PC-9 (cell line): ENCODE data around the gene ELMO1. TPM values are rescaled to one million over a fixed set of nuclear protein-coding genes. Genes with fewer than 3 reads are reported as not detected.

Experiments
- BruUV-seq: library from RNA; stranded (reverse); fragments of 400-500 nt; replicated peaks from 2 replicates; lab custom pipeline; 2021; lab: Mats Ljungman, UMichigan
- CTCF ChIA-PET: fragments of 300-600 bp; sonication (Branson Sonifier 250); formaldehyde crosslinking; loops from one replicate; lab custom pipeline; 2022; ENCODE audit warnings: antibody characterized with exemption; lab: Charles Lee
- POLR2A ChIA-PET: fragments of 300-600 bp; sonication (Branson Sonifier 250); formaldehyde crosslinking; loops from one replicate; lab custom pipeline; 2022; ENCODE audit warnings: antibody characterized with exemption; ENCODE audit not compliant: unreplicated experiment; lab: Charles Lee
- DNase-seq, 2 experiments: peaks; one replicate each; pipeline versions ENCODE4 v3.0.0 to v3.0.0-alpha.2; 2015 to 2022; ENCODE audit warnings: mixed read lengths in 1 of 2
- H2AFZ ChIP-seq: fragments of 200-600 bp; sonication (generic); 2 replicates; pipeline ENCODE4 v1.8.1; 2017; ENCODE audit warnings: antibody characterized with exemption
- H3F3A ChIP-seq: fragments of 200-600 bp; sonication (generic); 2 replicates; pipeline ENCODE4 v1.8.1; 2017; ENCODE audit warnings: antibody characterized with exemption, mild to moderate bottlenecking, low read depth; ENCODE audit not compliant: insufficient read depth
- H3K27ac ChIP-seq: fragments of 200-600 bp; sonication (generic); 2 replicates; pipeline ENCODE4 v1.6.1; 2016; ENCODE audit warnings: mixed run types
- H3K27me3 ChIP-seq: fragments of 200-600 bp; sonication (generic); 2 replicates; pipeline ENCODE4 v1.6.1; 2016; ENCODE audit warnings: low read depth, mixed run types; ENCODE audit not compliant: insufficient read depth
- H3K36me3 ChIP-seq: fragments of 200-600 bp; sonication (generic); 2 replicates; pipeline ENCODE4 v1.6.1; 2016; ENCODE audit warnings: low read depth, mixed run types
- H3K4me1 ChIP-seq: fragments of 200-600 bp; sonication (generic); replicated peaks from 2 replicates; pipeline ENCODE4 v1.6.1; 2016; ENCODE audit warnings: mixed run types; ENCODE audit not compliant: insufficient read depth
- H3K4me2 ChIP-seq: fragments of 200-600 bp; sonication (generic); 2 replicates; pipeline ENCODE4 v1.6.1; 2017; ENCODE audit warnings: mixed run types
- H3K4me3 ChIP-seq: fragments of 200-600 bp; sonication (generic); 2 replicates; pipeline ENCODE4 v1.6.1; 2016; ENCODE audit warnings: mixed run types
- H3K79me2 ChIP-seq: fragments of 200-600 bp; sonication (generic); 2 replicates; pipeline ENCODE4 v1.6.1; 2017; ENCODE audit warnings: low read depth, mixed run types
- H3K9me2 ChIP-seq: fragments of 200-600 bp; sonication (generic); 2 replicates; pipeline ENCODE4 v1.8.1; 2017; ENCODE audit warnings: mild to moderate bottlenecking; ENCODE audit not compliant: insufficient read depth
- H3K9me3 ChIP-seq: fragments of 200-600 bp; sonication (generic); 2 replicates; pipeline ENCODE4 v1.8.1; 2016; ENCODE audit warnings: low read depth; ENCODE audit not compliant: insufficient read depth
- H4K20me1 ChIP-seq: fragments of 200-600 bp; sonication (generic); 2 replicates; pipeline ENCODE4 v1.8.1; 2017; ENCODE audit not compliant: insufficient read depth
- EZH2 ChIP-seq: fragments of 200-600 bp; sonication (generic); IDR thresholded peaks from 2 replicates; pipeline ENCODE4 v1.8.0; 2017; ENCODE audit warnings: antibody characterized with exemption, low read depth
- intact Hi-C: fragments of 100-400 bp; cut with micrococcal nuclease; formaldehyde crosslinking; loops from one replicate; pipeline ENCODE4 v1.10.0; 2022; ENCODE audit not compliant: unreplicated experiment
- total RNA-seq: library from RNA; stranded (reverse); gene quantifications from 2 replicates; pipeline ENCODE4 v1.2.3, GENCODE V29; 2021
- TF ChIP-seq, protein P1 (sequence below): fragments of 200-600 bp; sonication (generic); conservative IDR thresholded peaks from 2 replicates; pipeline ENCODE4 v1.6.1; 2017; ENCODE audit warnings: mixed run types, antibody characterized with exemption, mild to moderate bottlenecking, moderate library complexity

ELMO1 gene
- total RNA-seq, 1 experiment from 2014 or later = 4.8 TPM

DNA sequence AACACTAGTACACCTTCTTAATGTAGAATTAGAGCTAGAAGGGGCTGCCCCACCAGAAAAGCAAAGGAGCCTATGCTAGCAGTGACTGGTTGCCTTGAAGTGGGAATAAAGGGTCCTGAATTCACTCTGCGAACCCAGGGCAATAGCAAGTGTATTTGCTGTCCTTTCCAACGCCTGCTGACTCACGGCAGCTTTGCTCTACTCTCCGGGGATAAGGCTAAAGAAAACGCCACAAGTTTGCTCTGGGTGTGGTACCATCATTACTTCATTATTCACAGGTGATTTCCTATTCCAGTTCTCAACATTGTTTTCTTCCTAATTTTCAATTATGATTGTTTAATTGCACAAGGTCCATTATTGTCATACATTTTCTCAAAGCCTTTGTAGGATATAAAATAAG is 503.8 kb downstream of the ELMO1 start:
- no peak for TF ChIP-seq EZH2
- TF ChIP-seq, protein P1, sequence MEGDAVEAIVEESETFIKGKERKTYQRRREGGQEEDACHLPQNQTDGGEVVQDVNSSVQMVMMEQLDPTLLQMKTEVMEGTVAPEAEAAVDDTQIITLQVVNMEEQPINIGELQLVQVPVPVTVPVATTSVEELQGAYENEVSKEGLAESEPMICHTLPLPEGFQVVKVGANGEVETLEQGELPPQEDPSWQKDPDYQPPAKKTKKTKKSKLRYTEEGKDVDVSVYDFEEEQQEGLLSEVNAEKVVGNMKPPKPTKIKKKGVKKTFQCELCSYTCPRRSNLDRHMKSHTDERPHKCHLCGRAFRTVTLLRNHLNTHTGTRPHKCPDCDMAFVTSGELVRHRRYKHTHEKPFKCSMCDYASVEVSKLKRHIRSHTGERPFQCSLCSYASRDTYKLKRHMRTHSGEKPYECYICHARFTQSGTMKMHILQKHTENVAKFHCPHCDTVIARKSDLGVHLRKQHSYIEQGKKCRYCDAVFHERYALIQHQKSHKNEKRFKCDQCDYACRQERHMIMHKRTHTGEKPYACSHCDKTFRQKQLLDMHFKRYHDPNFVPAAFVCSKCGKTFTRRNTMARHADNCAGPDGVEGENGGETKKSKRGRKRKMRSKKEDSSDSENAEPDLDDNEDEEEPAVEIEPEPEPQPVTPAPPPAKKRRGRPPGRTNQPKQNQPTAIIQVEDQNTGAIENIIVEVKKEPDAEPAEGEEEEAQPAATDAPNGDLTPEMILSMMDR = no peak
- no TSS peak for BruUV-seq
- Histone ChIP-seq H2AFZ (no peak overlapping the region), H3K9me3 (no peaks in the 10 kb centered on the region), H3F3A (no peaks in the 10 kb centered on the region), H3K4me3 (no peak overlapping the region), H3K36me3 (no peaks in the 10 kb centered on the region), H3K79me2 (no peaks in the 10 kb centered on the region), H3K27ac (no peak overlapping the region), H3K4me1 (no peaks in the 10 kb centered on the region), H3K27me3 (no peaks in the 10 kb centered on the region), H4K20me1 (no peaks in the 10 kb centered on the region), H3K9me2 (no peaks in the 10 kb centered on the region), H3K4me2 (no peak overlapping the region)
- intact Hi-C loops = no loop called here
- POLR2A ChIA-PET = interaction anchor here (0.6 kb wide), 1 partner anchor 12 kb away, joined by 4 read pairs; no protein-coding TSS in a partner anchor
- CTCF ChIA-PET = no interaction called here
- no peak for DNase-seq

- no TSS peak for BruUV-seq
- DNase-seq = no peak
- intact Hi-C loops = no loop called here
Measured at GRCh38 chr7:36943591-36944435, 504.9 kb downstream of the ELMO1 start.

GRCh38 chr7:36942955-36943354 is 505.7 kb downstream of the ELMO1 start:
- BruUV-seq = no TSS peak
- TF ChIP-seq, protein P1 = no peak
- no peak for TF ChIP-seq EZH2
- no peak overlapping the region for H3K27ac ChIP-seq
- ChIA-PET POLR2A (no interaction called here), CTCF (no interaction called here)
- H3K36me3 ChIP-seq = no peaks in the 10 kb centered on the region
- no peak for DNase-seq
- no peaks in the 10 kb centered on the region for H3K79me2 ChIP-seq
- no peaks in the 10 kb centered on the region for H3K9me2 ChIP-seq
- no peak overlapping the region for H3K4me3 ChIP-seq
- intact Hi-C loops = no loop called here
- H3K27me3 ChIP-seq = no peaks in the 10 kb centered on the region
- H4K20me1 ChIP-seq = no peaks in the 10 kb centered on the region
- no peaks in the 10 kb centered on the region for H3F3A ChIP-seq
- no peak overlapping the region for H2AFZ ChIP-seq
- peaks cover 10% of the 10 kb centered on the region for H3K9me3 ChIP-seq
- no peak overlapping the region for H3K4me2 ChIP-seq
- no peaks in the 10 kb centered on the region for H3K4me1 ChIP-seq

More at GRCh38 chr7:36943591-36944435, 504.9 kb downstream of the ELMO1 start:
- Histone ChIP-seq H3K4me3 (no peak overlapping the region), H3K79me2 (no peaks in the 10 kb centered on the region), H3K9me3 (peaks cover 3% of the 10 kb centered on the region; the same call in 1 of the 2 replicates), H3K27me3 (no peaks in the 10 kb centered on the region), H3K36me3 (no peaks in the 10 kb centered on the region), H3K27ac (no peak overlapping the region), H3K4me2 (no peak overlapping the region), H3K4me1 (no peaks in the 10 kb centered on the region), H3F3A (no peaks in the 10 kb centered on the region), H4K20me1 (no peaks in the 10 kb centered on the region), H3K9me2 (no peaks in the 10 kb centered on the region), H2AFZ (no peak overlapping the region)
- ChIA-PET CTCF (no interaction called here), POLR2A (no interaction called here)
- TF ChIP-seq, protein P1 = no peak
- no peak for TF ChIP-seq EZH2
